ENCODE results near the gene EIF3I. TPM values are rescaled to one million over a fixed set of nuclear protein-coding genes. Genes with fewer than 3 reads are reported as not detected.
A peak's percentile ranks its signal among the peaks of the same experiment; 100 is the strongest.
"Not testable (repeated sequence)": the region's sequence is repeated elsewhere in the genome, so short reads cannot be mapped to it uniquely, and the experiment has no call there.

Gene EIF3I
- total and polyA plus RNA-seq, 10 of the 15 experiments (the other 5 are each of a cell fraction or from before 2014, with no cell fraction given) = 208 to 606 (median 352) TPM

DNA sequence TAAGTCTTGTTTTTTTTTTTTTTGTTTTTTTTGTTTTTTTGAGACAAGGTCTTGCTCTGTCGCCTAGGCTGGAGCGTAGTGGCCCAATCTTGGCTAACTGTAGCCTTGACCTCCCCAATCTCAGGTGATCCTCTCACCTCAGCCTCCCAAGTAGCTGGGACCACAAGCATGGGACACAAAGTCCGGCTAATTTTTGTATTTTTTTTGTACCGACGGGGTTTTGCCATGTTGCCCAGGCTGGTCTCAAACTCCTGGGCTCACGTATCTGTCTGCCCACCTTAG lies 35.0 kb downstream of the EIF3I start:
- POLR2A ChIA-PET = interaction anchor here (1.5 kb wide), 1 partner anchor 18 kb away, joined by 3 read pairs; no protein-coding TSS in a partner anchor
- ATAC-seq (no peak), DNase-seq (ENCODE audit: low read depth, low spot score) (no peak), FAIRE-seq (no peak)
- Histone ChIP-seq H3K4me3 (0 out of 2 replicates have a peak overlapping the region, but pooled peaks have one; percentile 61), H3K27me3 (replicated peaks in 1 of 2; ENCODE audit: control insufficient read depth in 2 of 2, insufficient read depth in 2 of 2, low read length in 1 of 2) (no peaks in the 10 kb centered on the region), H2AFZ (ENCODE audit: control insufficient read depth, low read depth, low read length) (peak overlapping the region; percentile 22), H3K4me1 (ENCODE audit: control insufficient read depth, insufficient read depth, low read length) (peaks cover 48% of the 10 kb centered on the region), H3K4me2 (ENCODE audit: control insufficient read depth, insufficient read depth) (peak overlapping the region; percentile 99), H3K79me2 (ENCODE audit: control insufficient read depth, insufficient read depth, low read length) (peaks cover 64% of the 10 kb centered on the region), H3K9me3 (replicated peaks; ENCODE audit: control insufficient read depth, insufficient read depth, low read length) (no peaks in the 10 kb centered on the region; the same call in 2 of the 3 replicates), H3K9ac (ENCODE audit: control insufficient read depth, insufficient read depth, low read length) (peak overlapping the region; percentile 3), H4K20me1 (ENCODE audit: control insufficient read depth, insufficient read depth) (no peaks in the 10 kb centered on the region), H3K36me3 (ENCODE audit: control insufficient read depth in 2 of 2, insufficient read depth in 2 of 2, low read length in 1 of 2) (peaks cover 0 to 2% of the 10 kb centered on the region in 2 experiments; a peak in 1 of 4 replicates), H3K27ac (ENCODE audit: control insufficient read depth, insufficient read depth) (peak overlapping the region; percentile 89)
- BruUV-seq (replicated peaks) = no TSS peak
- TF ChIP-seq, protein P1, sequence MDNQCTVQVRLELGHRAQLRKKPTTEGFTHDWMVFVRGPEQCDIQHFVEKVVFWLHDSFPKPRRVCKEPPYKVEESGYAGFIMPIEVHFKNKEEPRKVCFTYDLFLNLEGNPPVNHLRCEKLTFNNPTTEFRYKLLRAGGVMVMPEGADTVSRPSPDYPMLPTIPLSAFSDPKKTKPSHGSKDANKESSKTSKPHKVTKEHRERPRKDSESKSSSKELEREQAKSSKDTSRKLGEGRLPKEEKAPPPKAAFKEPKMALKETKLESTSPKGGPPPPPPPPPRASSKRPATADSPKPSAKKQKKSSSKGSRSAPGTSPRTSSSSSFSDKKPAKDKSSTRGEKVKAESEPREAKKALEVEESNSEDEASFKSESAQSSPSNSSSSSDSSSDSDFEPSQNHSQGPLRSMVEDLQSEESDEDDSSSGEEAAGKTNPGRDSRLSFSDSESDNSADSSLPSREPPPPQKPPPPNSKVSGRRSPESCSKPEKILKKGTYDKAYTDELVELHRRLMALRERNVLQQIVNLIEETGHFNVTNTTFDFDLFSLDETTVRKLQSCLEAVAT (IDR thresholded peaks at IDR 0.05) = peak; percentile 92
- TF ChIP-seq ZNF24 (IDR thresholded peaks at IDR 0.05) = no peak
- CTCF ChIA-PET = interaction anchor here (0.6 to 6.2 kb wide), 4 partner anchors 9 to 158 kb away, joined by 4 to 39 read pairs (median 16); partner anchors contain the start of gene FAM167B
- SMC1A ChIA-PET (ENCODE audit: uncharacterized antibody, unreplicated experiment) = interaction anchor here (1.0 to 14.4 kb wide), 6 partner anchors 12 to 61 kb away, joined by 3 to 124 read pairs (median 3); no protein-coding TSS in a partner anchor
- intact Hi-C loops (cut with micrococcal nuclease; ENCODE audit: unreplicated experiment) = no loop called here
- in situ Hi-C loops (cut with MboI) = no loop called here
- RAD21 ChIA-PET (ENCODE audit: unreplicated experiment) = interaction anchor here (0.7 kb wide), 1 partner anchor 34 kb away, joined by 3 read pairs; no protein-coding TSS in a partner anchor
- WGBS (ENCODE audit: insufficient coverage, insufficient replicate concordance, low lambda C conversion rate, missing lambda C conversion rate) = 100% methylated on average over 6 of the region's 6 CpGs

DNA sequence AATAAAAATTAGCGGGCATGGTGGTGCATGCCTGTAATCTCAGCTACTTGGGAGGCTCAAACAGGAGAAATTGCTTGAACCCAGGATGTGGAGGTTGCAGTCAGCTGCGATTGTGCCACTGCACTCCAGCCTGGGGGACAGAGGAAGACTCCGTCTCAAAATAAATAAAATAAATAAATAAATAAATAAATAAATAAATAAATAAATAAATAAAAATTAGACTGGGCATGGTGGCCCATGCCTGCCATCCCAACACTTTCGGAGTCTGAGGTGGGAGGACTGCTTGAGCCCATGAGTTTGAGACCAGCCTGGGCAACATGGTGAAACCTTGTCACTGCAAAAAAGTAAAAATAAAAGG lies 41.0 kb downstream of the EIF3I start:
- BruUV-seq (replicated peaks); ATAC-seq; RAD21 ChIA-PET (ENCODE audit: unreplicated experiment); intact Hi-C loops (cut with micrococcal nuclease; ENCODE audit: unreplicated experiment); in situ Hi-C loops (cut with MboI); H3K9ac ChIP-seq (ENCODE audit: control insufficient read depth, insufficient read depth, low read length); FAIRE-seq; POLR2A ChIA-PET; H3K27ac ChIP-seq (ENCODE audit: control insufficient read depth, insufficient read depth); H4K20me1 ChIP-seq (ENCODE audit: control insufficient read depth, insufficient read depth); H3K4me3 ChIP-seq; H2AFZ ChIP-seq (ENCODE audit: control insufficient read depth, low read depth, low read length); H3K27me3 ChIP-seq (replicated peaks in 1 of 2; ENCODE audit: control insufficient read depth in 2 of 2, insufficient read depth in 2 of 2, low read length in 1 of 2); H3K36me3 ChIP-seq (ENCODE audit: control insufficient read depth in 2 of 2, insufficient read depth in 2 of 2, low read length in 1 of 2); H3K9me3 ChIP-seq (replicated peaks; ENCODE audit: control insufficient read depth, insufficient read depth, low read length); DNase-seq (ENCODE audit: low read depth, low spot score); SMC1A ChIA-PET (ENCODE audit: uncharacterized antibody, unreplicated experiment): not testable (repeated sequence)
- CTCF ChIA-PET = interaction anchor here (1.0 to 1.1 kb wide), 3 partner anchors 15 to 53 kb away, joined by 3 to 5 read pairs (median 5); no protein-coding TSS in a partner anchor
- H3K4me1 ChIP-seq (ENCODE audit: control insufficient read depth, insufficient read depth, low read length) = peaks cover 27% of the 10 kb centered on the region
- WGBS (ENCODE audit: insufficient coverage, insufficient replicate concordance, low lambda C conversion rate, missing lambda C conversion rate) = 75% methylated on average over 4 of the region's 4 CpGs
- 0 out of 2 replicates have a peak overlapping the region, but pooled peaks have one; percentile 11 for H3K4me2 ChIP-seq (ENCODE audit: control insufficient read depth, insufficient read depth)
- H3K79me2 ChIP-seq (ENCODE audit: control insufficient read depth, insufficient read depth, low read length) = peaks cover 23% of the 10 kb centered on the region

Measured in GM12878 (cell line).